Neural cell (in vitro differentiated cells): Measurements from ENCODE around the gene CTDP1. TPM values are rescaled to one million over a fixed set of nuclear protein-coding genes. Genes with fewer than 3 reads are reported as not detected.

Experiments
- H2AFZ ChIP-seq: fragments of 200-600, 300-800 bp; sonication (generic), shearing (Covaris generic); 2 replicates; pipeline ENCODE4 v1.6.0; 2014; ENCODE audit warnings: low read depth, mild to moderate bottlenecking, antibody characterized with exemption, low read length, moderate library complexity
- H3F3A ChIP-seq: fragments of 200-600 bp; shearing (Covaris generic); 2 replicates; pipeline ENCODE4 v1.6.1; 2016; ENCODE audit warnings: mild to moderate bottlenecking, moderate library complexity, mixed read lengths, antibody characterized with exemption, low read length; ENCODE audit not compliant: insufficient read depth, poor library complexity, severe bottlenecking
- H3K27ac ChIP-seq: fragments of 200-600, 300-800 bp; sonication (generic), shearing (Covaris generic); 2 replicates; pipeline ENCODE4 v1.5.1; 2014; ENCODE audit warnings: mild to moderate bottlenecking, low read length, moderate library complexity
- H3K27me3 ChIP-seq: fragments of 300-800, 200-600 bp; sonication (generic), shearing (Covaris generic); 2 replicates; pipeline ENCODE4 v1.6.0; 2014; ENCODE audit warnings: mild to moderate bottlenecking, low read depth, low read length, moderate library complexity; ENCODE audit not compliant: insufficient read depth
- H3K36me3 ChIP-seq: fragments of 300-800, 200-600 bp; sonication (generic), shearing (Covaris generic); 2 replicates; pipeline ENCODE4 v1.5.1; 2014; ENCODE audit warnings: mild to moderate bottlenecking, antibody characterized with exemption, low read length, moderate library complexity; ENCODE audit not compliant: insufficient read depth
- H3K4me2 ChIP-seq: fragments of 300-800, 200-600 bp; sonication (generic), shearing (Covaris generic); 2 replicates; pipeline ENCODE4 v1.6.0; 2014; ENCODE audit warnings: mild to moderate bottlenecking, low read length
- H3K4me3 ChIP-seq: fragments of 300-800, 200-600 bp; sonication (generic), shearing (Covaris generic); 2 replicates; pipeline ENCODE4 v1.5.1; 2014; ENCODE audit warnings: mild to moderate bottlenecking, low read length, moderate library complexity
- H3K79me2 ChIP-seq: fragments of 200-600 bp; shearing (Covaris generic); replicated peaks from 2 replicates; pipeline ENCODE4 v1.6.0; 2014; ENCODE audit warnings: mild to moderate bottlenecking, low read length, moderate library complexity; ENCODE audit not compliant: insufficient read depth
- H3K9ac ChIP-seq: fragments of 300-800, 200-600 bp; sonication (generic), shearing (Covaris generic); 2 replicates; pipeline ENCODE4 v1.6.1; 2016; ENCODE audit warnings: mild to moderate bottlenecking, low read length, mixed read lengths
- H3K9me2 ChIP-seq: fragments of 200-600 bp; shearing (Covaris generic); 2 replicates; pipeline ENCODE4 v1.6.1; 2016; ENCODE audit warnings: mild to moderate bottlenecking, low read length, mixed read lengths; ENCODE audit not compliant: insufficient read depth
- H3K9me3 ChIP-seq: fragments of 200-600, 300-800 bp; sonication (generic), shearing (Covaris generic); 2 replicates; pipeline ENCODE4 v1.6.1; 2016; ENCODE audit warnings: mild to moderate bottlenecking, mixed run types, low read length, moderate library complexity, mixed read lengths
- H4K20me1 ChIP-seq: fragments of 200-600 bp; shearing (Covaris generic); 2 replicates; pipeline ENCODE4 v1.6.1; 2016; ENCODE audit warnings: mild to moderate bottlenecking, mixed run types; ENCODE audit not compliant: insufficient read depth
- CTCF ChIP-seq: fragments of 450-650 bp; IDR thresholded peaks from 2 replicates; pipeline ENCODE4 v1.5.1; 2014; ENCODE audit warnings: antibody characterized with exemption, mild to moderate bottlenecking, moderate library complexity; ENCODE audit not compliant: poor library complexity, severe bottlenecking
- EP300 ChIP-seq: fragments of 450-650 bp; conservative IDR thresholded peaks from 2 replicates; pipeline ENCODE4 v1.6.1; 2014; ENCODE audit warnings: antibody characterized with exemption, mild to moderate bottlenecking, moderate library complexity; ENCODE audit not compliant: poor library complexity, severe bottlenecking
- EZH2 ChIP-seq: fragments of 200-600, 300-800 bp; shearing (Covaris generic), sonication (generic); IDR thresholded peaks from 2 replicates; pipeline ENCODE4 v1.6.1; 2014; ENCODE audit warnings: antibody characterized with exemption, low read length, borderline replicate concordance, mild to moderate bottlenecking; ENCODE audit not compliant: insufficient read depth, poor library complexity, severe bottlenecking
- MXI1 ChIP-seq: fragments of 450-650 bp; conservative IDR thresholded peaks from 2 replicates; pipeline ENCODE4 v1.6.1; 2014; ENCODE audit warnings: antibody characterized with exemption, mild to moderate bottlenecking; ENCODE audit not compliant: poor library complexity, severe bottlenecking
- POLR2AphosphoS5 ChIP-seq: IDR thresholded peaks from 2 replicates; pipeline ENCODE4 v1.6.1; 2012
- RAD21 ChIP-seq: fragments of 450-650 bp; conservative IDR thresholded peaks from 2 replicates; pipeline ENCODE4 v1.6.1; 2014; ENCODE audit warnings: antibody characterized with exemption, mild to moderate bottlenecking, moderate library complexity
- REST ChIP-seq: IDR thresholded peaks from 2 replicates; pipeline ENCODE4 v1.6.1; 2012; ENCODE audit warnings: borderline replicate concordance
- SMC3 ChIP-seq: fragments of 450-650 bp; conservative IDR thresholded peaks from 2 replicates; pipeline ENCODE4 v1.6.1; 2014; ENCODE audit warnings: antibody characterized with exemption, mild to moderate bottlenecking, moderate library complexity; ENCODE audit not compliant: poor library complexity
- TAF1 ChIP-seq: IDR thresholded peaks from 2 replicates; pipeline ENCODE4 v1.6.1; 2012; ENCODE audit warnings: low read depth
- polyA plus RNA-seq: library from polyadenylated mRNA; depleted of rRNA; stranded (reverse); fragments of >200 nt; gene quantifications from 2 replicates; pipeline ENCODE4 v1.2.3, GENCODE V29; 2014

Gene CTDP1
- polyA plus RNA-seq, 1 donor from 2014 or later, result 22.3 TPM

DNA sequence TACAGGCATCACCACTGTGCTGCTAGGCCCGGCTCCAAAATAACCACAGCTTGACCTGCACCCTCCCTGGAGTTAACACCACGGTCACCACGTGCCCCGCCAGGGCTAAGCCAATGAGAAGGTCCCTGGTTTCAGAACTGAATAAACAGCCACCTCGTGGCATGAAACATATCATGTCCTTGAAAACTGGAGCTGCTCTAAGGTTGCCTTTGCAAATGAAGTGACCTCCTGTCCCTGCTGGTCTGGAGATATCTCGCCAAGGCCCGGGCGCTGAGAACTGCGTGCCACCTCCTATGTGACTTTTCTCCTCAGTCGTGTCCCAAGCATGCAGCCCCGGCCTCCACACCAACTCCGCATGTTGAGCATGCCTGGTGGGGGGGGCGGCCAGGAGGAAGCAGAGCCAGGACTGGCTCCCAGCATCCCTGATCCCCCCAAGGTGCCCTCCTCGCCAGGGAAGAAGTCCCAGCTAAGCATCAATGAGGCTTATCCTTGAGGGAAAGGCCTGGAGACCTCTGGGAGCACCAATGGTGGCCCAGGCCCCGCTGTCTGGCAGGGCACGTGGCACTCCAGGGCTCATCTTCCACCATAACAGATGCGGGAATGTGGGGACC is 101.8 kb downstream of the CTDP1 start:
- no peaks in the 10 kb centered on the region for H3K9me3 ChIP-seq
- H3K27ac ChIP-seq, result no peak overlapping the region
- no peak overlapping the region for H3K9ac ChIP-seq
- H3K4me2 ChIP-seq, result no peak overlapping the region
- H3K9me2 ChIP-seq, result no peaks in the 10 kb centered on the region
- no peak overlapping the region for H2AFZ ChIP-seq
- no peaks in the 10 kb centered on the region for H3K79me2 ChIP-seq
- peaks cover 6% of the 10 kb centered on the region for H3K27me3 ChIP-seq
- H4K20me1 ChIP-seq, result no peaks in the 10 kb centered on the region
- H3K4me3 ChIP-seq, result no peak overlapping the region
- no peak for TF ChIP-seq CTCF
- TF ChIP-seq EP300, result no peak
- TF ChIP-seq REST, result no peak
- no peak for TF ChIP-seq EZH2
- TF ChIP-seq MXI1, result no peak
- no peak for TF ChIP-seq RAD21
- TF ChIP-seq POLR2AphosphoS5, result no peak
- no peak for TF ChIP-seq TAF1
- no peak for TF ChIP-seq SMC3
- H3F3A ChIP-seq, result no peaks in the 10 kb centered on the region
- H3K36me3 ChIP-seq, result no peaks in the 10 kb centered on the region

GRCh38 chr18:79782566-79783308 is 103.1 kb downstream of the CTDP1 start:
- H2AFZ ChIP-seq, result no peak overlapping the region
- no peak overlapping the region for H3K9ac ChIP-seq
- no peak overlapping the region for H3K27ac ChIP-seq
- no peaks in the 10 kb centered on the region for H3K9me2 ChIP-seq
- TF ChIP-seq EP300, result no peak
- TF ChIP-seq CTCF, result no peak
- TF ChIP-seq SMC3, result no peak
- TF ChIP-seq REST, result no peak
- no peak for TF ChIP-seq MXI1
- TF ChIP-seq EZH2, result no peak
- no peak for TF ChIP-seq TAF1
- no peak for TF ChIP-seq RAD21
- TF ChIP-seq POLR2AphosphoS5, result no peak
- H3F3A ChIP-seq, result no peaks in the 10 kb centered on the region
- H4K20me1 ChIP-seq, result no peaks in the 10 kb centered on the region
- peaks cover 19% of the 10 kb centered on the region for H3K27me3 ChIP-seq
- no peaks in the 10 kb centered on the region for H3K79me2 ChIP-seq
- H3K4me3 ChIP-seq, result no peak overlapping the region
- peaks cover 4% of the 10 kb centered on the region for H3K9me3 ChIP-seq
- H3K4me2 ChIP-seq, result no peak overlapping the region
- H3K36me3 ChIP-seq, result no peaks in the 10 kb centered on the region
